HT-29 (cell line): ENCODE results near the gene ARHGAP42. TPM values are rescaled to one million over a fixed set of nuclear protein-coding genes. Genes with fewer than 3 reads are reported as not detected.

Experiments used
- DNase-seq: peaks from one replicate; pipeline ENCODE4 v3.0.0-alpha.2; 2015; ENCODE audit warnings: low spot score
- total RNA-seq: library from RNA; depleted of rRNA; stranded (reverse); fragments of >200 nt; shearing (Covaris generic); gene quantifications from 2 replicates; pipeline ENCODE4 v1.2.3, GENCODE V29; 2014

ARHGAP42 gene
- total RNA-seq, 1 experiment from 2014 or later: 4.8 TPM

- DNase-seq: peak; percentile 96
These were observed 6.0 kb upstream of the ARHGAP42 start for GRCh38 chr11:100681064-100681502.

GRCh38 chr11:100682247-100682969, 4.7 kb upstream of the ARHGAP42 start:
- DNase-seq: peak; percentile 72

GRCh38 chr11:100683126-100683525, 4.0 kb upstream of the ARHGAP42 start:
- DNase-seq: no peak

DNA sequence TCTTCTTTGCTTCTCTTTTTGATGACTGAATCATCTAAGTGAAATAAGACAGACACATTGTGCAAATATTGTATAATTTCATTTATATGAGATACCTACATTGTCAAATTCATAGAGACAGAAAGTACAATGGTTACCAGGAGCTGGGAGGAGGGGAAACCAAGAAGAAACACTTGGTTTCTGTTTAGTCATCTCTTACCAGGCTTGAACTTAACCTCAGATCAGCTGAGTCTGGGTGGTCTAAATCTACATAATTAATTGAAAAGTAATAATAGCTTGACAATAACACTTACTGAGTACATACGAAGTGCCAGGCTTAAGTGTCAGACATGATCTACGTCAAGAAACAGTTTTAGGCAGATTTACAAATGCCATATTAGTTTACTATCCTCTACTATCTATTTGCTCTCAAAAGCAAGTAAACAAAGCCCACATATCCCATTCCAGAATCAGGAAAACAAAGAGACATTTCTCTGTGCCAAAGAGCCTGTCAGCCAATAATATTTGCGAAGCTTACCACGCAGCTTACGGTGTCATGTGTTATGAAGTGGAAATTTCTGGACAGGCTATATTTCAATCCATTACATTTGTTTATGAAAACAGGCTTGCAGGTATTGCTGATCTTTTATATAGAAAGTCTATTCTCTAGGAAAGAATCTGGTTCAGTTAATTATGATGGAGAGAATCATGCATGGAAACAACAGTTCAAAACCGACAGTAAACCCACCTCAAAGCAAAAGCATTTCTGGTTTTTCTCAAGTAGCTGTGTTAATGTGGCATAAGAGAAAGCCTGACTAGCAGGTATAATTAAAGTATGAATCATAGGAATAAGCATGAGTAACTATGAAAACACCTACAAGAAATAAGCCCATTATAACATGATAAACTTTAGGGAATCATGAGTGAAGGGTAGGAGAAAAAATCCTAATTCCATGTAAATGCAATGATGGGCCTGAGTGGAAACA, 2.7 kb upstream of the ARHGAP42 start:
- no peak for DNase-seq

GRCh38 chr11:100686476-100687053, 523 bp upstream of the ARHGAP42 start:
- no peak for DNase-seq

DNA sequence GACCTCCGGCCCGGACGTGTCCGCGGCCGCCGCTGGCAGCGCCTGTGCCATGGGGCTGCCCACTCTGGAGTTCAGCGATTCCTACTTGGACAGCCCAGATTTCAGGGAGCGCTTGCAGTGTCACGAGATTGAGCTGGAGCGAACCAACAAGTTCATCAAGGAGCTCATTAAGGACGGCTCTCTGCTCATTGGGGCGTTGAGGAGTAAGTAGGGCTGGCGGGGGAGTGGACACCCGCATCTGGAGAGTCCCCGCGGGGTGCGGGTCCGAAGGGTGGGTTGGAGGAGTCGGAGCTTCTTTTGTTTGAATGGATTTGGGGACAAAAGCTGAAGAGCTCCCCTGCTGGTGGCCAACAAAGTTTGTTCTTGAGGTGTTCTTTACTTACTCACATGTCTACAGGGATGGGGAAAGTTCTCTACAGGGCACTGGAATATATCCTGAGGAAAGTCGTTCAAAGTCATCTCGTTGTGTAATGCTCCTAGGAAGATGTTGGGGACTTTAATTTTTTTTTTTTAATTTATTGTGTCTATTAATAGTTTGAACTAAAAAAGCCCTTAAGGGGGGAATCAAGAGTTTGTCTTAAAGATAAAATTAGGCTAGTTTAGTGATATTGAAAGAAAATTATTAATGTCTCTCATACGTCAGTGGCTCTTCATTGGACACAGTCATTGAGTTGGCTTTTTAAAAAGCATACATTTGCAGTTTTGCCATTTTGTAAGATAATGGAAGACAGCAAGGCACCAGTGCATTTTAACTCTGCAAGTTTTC, 725 bp downstream of the ARHGAP42 start:
- DNase-seq: peak; percentile 91

GRCh38 chr11:100689141-100689540, 2.1 kb downstream of the ARHGAP42 start:
- no peak for DNase-seq

DNA sequence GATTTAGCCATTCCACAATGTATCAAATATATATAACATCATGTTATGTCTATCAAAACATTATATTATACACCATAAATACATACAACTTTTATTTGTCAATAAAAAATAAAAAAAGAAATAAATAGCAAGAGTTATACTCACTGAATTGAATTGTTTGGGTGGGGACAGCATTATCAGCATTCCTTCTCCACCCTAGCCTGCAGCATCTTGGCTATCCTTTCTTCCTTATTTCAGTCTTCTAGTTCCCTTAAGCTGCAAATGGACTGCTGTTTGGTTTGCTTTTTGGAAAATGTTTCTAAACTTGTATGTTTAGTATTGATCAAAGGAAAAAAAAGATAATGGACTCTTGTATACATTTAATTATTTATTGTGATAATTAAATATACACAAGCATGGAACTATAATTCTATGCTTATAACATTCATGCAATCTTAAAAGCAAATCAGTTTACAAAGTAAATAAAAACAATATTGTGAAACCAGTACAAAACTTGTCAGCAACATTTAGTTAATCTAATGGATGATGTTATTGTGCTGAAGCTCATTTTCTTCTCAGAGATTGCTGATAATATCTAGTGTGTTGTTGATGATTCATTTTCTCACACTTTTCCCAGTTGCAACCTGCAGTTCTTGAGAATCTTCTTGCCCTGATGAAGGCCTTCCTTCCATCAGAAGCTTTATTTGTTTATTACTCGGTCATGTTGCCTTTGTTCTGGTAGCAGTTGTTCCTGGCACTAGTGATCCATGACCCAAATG, 5.0 kb downstream of the ARHGAP42 start:
- peak; percentile 55 for DNase-seq

GRCh38 chr11:100695911-100696310, 8.8 kb downstream of the ARHGAP42 start:
- DNase-seq: no peak

GRCh38 chr11:100703139-100703538, 16.1 kb downstream of the ARHGAP42 start:
- no peak for DNase-seq

GRCh38 chr11:100703801-100704575, 16.9 kb downstream of the ARHGAP42 start:
- DNase-seq: no peak

GRCh38 chr11:100705447-100705846, 18.4 kb downstream of the ARHGAP42 start:
- DNase-seq: no peak

DNA sequence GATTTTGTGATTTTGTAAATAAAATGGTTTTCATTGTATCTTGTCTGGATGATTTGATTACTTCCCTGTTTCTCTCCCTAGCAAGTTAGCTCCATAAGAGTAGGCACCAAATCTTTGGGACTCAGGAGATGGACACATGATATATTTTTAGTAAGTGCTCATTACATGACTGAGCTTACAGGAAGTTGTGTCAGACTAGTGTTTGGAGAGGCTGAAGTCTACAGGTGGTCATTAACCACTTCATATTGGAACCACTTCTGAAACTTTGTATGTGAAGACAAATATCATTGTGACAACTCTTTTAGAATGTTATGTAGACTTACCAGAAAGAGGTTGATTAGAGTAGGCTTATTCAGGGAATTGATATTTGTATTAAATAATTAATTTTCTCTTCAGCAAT, 19.1 kb downstream of the ARHGAP42 start:
- no peak for DNase-seq

GRCh38 chr11:100709233-100709957, 22.3 kb downstream of the ARHGAP42 start:
- no peak for DNase-seq

GRCh38 chr11:100711984-100712383, 24.9 kb downstream of the ARHGAP42 start:
- no peak for DNase-seq

- DNase-seq: peak; percentile 36
These were observed 25.5 kb downstream of the ARHGAP42 start for GRCh38 chr11:100712583-100712982.

DNA sequence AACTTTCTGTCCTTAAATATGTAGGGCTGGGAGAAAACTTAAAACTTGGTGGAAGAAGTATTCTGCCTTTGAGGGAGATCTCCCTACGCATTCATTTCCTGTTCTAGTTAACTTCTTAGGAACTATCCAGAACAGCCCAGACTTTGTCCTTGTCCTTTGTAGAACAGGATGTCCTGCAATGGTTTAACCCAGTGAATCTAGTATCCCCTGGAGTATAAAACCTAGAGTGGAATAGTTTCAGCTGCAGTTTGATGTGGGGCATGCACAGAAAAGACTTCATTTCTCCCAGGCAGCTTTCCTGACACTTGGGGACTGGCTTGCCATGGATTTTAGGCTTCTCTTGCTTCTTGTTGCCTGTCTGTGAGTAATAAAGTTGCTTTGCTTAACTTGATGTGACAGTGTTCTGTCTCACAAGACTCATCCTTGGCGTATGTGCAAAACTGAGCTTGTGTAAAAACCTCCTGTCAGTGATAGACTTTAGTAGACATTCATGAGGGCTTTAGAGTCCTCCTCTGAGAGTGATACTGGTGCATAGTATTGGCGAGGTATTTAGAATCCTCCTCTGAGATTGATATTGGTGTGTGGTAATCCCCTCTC, 28.2 kb downstream of the ARHGAP42 start:
- DNase-seq: no peak

GRCh38 chr11:100716838-100717237, 29.8 kb downstream of the ARHGAP42 start:
- no peak for DNase-seq

GRCh38 chr11:100719362-100719761, 32.3 kb downstream of the ARHGAP42 start:
- peak; percentile 80 for DNase-seq
